CD4-positive, alpha-beta T cell treated with Interleukin-15 for 4 hours (primary cell): ENCODE measurements around the gene SLIT3.

Experiments
- DNase-seq: peaks from one replicate; pipeline ENCODE4 v3.0.0-alpha.2; 2020; ENCODE audit warnings: low spot score

Gene SLIT3

GRCh38 chr5:168796593-168797580 lies 504.1 kb downstream of the SLIT3 start:
- DNase-seq, result no peak

GRCh38 chr5:168796000-168796399 lies 504.9 kb downstream of the SLIT3 start:
- no peak for DNase-seq

- no peak for DNase-seq
Measured at GRCh38 chr5:168793841-168794837, 506.8 kb downstream of the SLIT3 start.

- DNase-seq, result no peak
Measured at GRCh38 chr5:168792678-168793077, 508.3 kb downstream of the SLIT3 start.

- DNase-seq, result no peak
Measured at GRCh38 chr5:168790671-168791250, 510.2 kb downstream of the SLIT3 start.

- DNase-seq, result no peak
Measured at GRCh38 chr5:168790002-168790635, 510.8 kb downstream of the SLIT3 start.

GRCh38 chr5:168788786-168789185 lies 512.2 kb downstream of the SLIT3 start:
- no peak for DNase-seq

- no peak for DNase-seq
Measured at GRCh38 chr5:168788107-168788506, 512.8 kb downstream of the SLIT3 start.

GRCh38 chr5:168786147-168786546 lies 514.8 kb downstream of the SLIT3 start:
- no peak for DNase-seq

GRCh38 chr5:168784454-168784853 lies 516.5 kb downstream of the SLIT3 start:
- no peak for DNase-seq

GRCh38 chr5:168781941-168782571 lies 518.9 kb downstream of the SLIT3 start:
- no peak for DNase-seq

- no peak for DNase-seq
Measured at GRCh38 chr5:168780888-168781287, 520.1 kb downstream of the SLIT3 start.

GRCh38 chr5:168779333-168779732 lies 521.6 kb downstream of the SLIT3 start:
- DNase-seq, result no peak

GRCh38 chr5:168778536-168778935 lies 522.4 kb downstream of the SLIT3 start:
- no peak for DNase-seq

- no peak for DNase-seq
Measured at GRCh38 chr5:168777651-168778050, 523.3 kb downstream of the SLIT3 start.

GRCh38 chr5:168776070-168776469 lies 524.9 kb downstream of the SLIT3 start:
- no peak for DNase-seq

- DNase-seq, result no peak
Measured at GRCh38 chr5:168773226-168773625, 527.7 kb downstream of the SLIT3 start.

- no peak for DNase-seq
Measured at GRCh38 chr5:168772316-168772961, 528.5 kb downstream of the SLIT3 start.

- no peak for DNase-seq
Measured at GRCh38 chr5:168771678-168772077, 529.3 kb downstream of the SLIT3 start.

- no peak for DNase-seq
Measured at GRCh38 chr5:168770996-168771395, 529.9 kb downstream of the SLIT3 start.
